Measurements from ENCODE around the gene KRT33A.

KRT33A gene

DNA sequence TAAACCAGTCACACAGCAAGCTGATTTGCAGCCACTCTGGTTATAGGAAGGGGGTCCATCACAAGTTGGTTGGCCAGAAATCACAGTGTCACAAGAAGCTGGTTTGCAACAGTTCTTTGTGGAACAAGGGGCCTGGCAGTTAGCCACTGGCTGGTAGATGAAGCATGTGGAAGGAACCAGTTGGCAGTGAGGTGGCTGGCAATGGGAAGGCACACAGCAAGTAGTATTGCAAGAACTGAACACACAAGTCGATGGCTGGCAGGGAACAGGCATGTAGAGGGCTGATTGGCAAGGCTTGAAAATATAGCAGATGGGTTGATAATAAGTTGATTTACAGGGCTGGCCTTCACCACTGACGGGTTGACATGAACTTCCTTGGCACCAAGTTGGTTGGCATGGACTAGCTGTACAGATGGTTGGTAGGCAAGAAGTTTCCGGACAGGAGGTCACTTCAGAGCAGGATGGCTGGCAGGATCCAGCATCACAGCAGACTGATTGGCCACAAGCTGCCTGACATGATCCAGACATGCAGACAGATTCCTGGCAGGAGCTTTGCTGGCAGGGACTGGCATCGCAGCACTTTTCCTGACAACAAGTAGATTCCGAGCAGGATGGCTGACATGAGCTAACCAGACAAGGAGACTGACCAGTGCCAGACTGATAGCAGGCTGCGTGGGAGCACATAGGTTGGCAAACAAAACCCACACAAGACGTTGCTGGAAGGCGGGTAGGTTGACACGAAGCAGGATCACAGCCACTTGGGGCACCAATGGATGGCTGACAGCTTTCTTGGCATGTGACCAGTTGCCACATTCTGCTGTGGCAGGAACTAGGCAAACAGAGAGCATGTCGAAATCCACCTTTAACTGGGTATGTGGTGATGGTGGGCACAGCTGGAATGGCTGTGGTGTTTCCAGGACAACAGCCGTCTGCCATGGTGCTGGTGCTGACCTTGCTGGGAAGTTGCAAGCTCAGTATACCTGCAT, 48.4 kb downstream of the KRT33A start, which contains the start of gene KRTAP29-1:
Gene KRTAP29-1, minus strand, starts transcription at position 936 of the 986 bp plus-strand sequence. Its CDS starts 0 bp downstream, at position 936.
- no peak for DNase-seq (ENCODE audit: low spot score)

DNA sequence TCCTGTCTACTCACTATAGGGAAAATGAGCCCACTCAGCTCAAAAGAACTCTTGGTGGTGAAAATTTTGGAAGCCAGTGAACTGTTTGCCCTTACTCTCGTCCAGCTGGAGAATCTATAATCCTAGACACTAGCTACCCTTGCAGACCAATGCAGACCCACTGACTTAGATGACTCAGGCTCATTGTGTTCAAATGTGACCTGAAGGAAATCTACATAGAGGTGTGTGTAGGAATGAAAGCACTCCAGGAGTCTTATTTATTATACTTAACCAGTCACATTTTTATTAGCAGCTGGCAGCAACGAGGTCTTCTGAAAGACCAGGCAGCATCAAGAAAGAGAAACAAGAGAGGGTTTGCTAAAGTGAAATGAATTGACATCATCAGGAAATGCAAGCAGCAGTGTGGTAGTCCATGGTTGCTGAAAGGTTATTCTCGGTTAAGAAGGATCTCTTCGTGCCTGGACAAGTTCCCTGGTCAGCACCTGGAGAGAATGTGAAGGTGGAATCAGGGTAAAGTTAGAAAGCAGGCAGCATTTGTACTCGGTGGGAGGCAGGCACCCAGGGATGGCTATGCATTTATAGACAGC, 49.3 kb downstream of the KRT33A start:
- DNase-seq (ENCODE audit: low spot score): no peak

DNA sequence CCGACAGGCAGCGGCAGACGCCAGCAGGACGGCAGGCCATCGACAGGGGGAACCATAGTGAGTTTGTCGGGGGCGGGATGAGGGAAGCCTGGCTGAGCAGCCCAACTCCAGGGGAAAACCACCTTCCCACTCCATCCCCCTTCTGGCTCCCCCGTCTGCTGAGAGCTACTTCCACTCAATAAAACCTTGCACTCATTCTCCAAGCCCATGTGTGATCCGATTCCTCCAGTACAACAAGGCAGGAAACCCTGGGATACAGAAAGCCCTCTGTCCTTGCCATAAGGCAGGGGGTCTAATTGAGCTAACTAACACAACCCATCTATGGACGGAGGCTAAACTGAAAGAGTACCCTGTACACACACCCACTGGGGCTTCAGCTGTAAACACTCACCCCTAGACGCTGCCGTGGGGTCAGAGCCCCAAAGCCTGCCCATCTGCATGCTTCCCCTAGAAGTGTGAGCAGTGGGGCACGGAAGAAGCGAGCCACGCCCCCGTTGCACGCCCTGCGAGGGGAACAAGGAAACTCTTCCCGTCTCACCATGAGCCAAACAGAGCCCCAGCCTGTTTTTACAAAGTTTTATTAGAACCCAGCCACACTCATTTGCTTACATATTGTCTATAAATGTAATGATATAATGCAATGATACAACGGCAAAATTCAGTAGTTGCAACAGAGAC, 52.0 kb downstream of the KRT33A start:
- no peak for DNase-seq (ENCODE audit: low spot score)

DNA sequence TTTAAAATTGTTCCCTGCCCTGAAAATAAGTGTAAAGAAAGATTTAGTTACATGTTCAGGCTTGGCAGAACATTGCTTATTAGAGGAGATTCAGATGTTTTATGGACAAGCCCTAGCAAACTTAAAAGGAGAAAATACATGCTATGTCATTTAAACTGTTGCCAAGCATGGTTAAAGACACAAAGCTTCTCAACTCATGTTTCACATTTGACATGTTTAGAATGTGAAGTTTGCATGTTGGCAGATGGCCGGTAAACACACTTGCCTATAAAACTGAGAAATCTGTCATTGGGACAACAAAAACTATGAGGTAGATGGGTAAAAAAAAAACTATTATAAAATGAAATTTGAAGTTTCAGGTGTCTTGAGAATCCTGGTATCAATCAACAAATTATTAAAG, 53.8 kb downstream of the KRT33A start:
- DNase-seq (ENCODE audit: low spot score): no peak
